Right ventricle myocardium superior (tissue), 1 donor: Measurements from ENCODE around the gene MBP. TPM values are rescaled to one million over a fixed set of nuclear protein-coding genes. Genes with fewer than 3 reads are reported as not detected.
A peak's percentile ranks its signal among the peaks of the same experiment; 100 is the strongest.
"Not testable (repeated sequence)": the region's sequence is repeated elsewhere in the genome, so short reads cannot be mapped to it uniquely, and the experiment has no call there.

Experiments
- ATAC-seq: fragments of 200-7000 bp; cut with Tn5 transposase; one replicate; pipeline ENCODE4 v1.9.1; 2020; ENCODE audit warnings: mild to moderate bottlenecking; ENCODE audit not compliant: poor library complexity
- DNase-seq: peaks from one replicate; pipeline ENCODE4 v3.0.0-alpha.2; 2020
- intact Hi-C: fragments of 100-400 bp; cut with DNase I; formaldehyde crosslinking; loops from one replicate; pipeline ENCODE4 v1.11.2; 2022
- total RNA-seq: library from RNA; stranded (reverse); fragmentation: NEBNext Ultra II Directional; extraction: Animal tissue kit (Norgen Biotek cat#: 25700); gene quantifications from one replicate; pipeline ENCODE4 v1.2.1, GENCODE V29; 2021
- donor health status: DM: no; HTN: yes; CAD: no; lungs with severe emphysema.

Gene MBP
- total RNA-seq, 1 donor from 2014 or later = 29.9 TPM

DNA sequence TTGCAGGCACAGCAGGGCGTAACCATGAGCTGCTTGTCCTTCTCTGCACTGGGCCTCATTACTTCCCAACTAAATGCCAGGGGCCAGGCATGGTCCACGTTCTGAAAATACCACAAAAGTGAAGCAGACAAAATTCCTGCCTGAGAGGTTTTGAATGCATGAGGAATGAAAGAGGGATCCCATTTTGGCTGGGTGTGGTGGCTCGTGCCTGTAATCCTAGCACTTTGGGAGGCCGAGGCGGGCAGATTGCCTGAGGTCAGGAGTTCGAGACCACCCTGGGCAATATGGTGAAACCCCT, 139.5 kb downstream of the MBP start:
- ATAC-seq (no peak), DNase-seq (no peak)
- intact Hi-C loops = no loop called here

DNA sequence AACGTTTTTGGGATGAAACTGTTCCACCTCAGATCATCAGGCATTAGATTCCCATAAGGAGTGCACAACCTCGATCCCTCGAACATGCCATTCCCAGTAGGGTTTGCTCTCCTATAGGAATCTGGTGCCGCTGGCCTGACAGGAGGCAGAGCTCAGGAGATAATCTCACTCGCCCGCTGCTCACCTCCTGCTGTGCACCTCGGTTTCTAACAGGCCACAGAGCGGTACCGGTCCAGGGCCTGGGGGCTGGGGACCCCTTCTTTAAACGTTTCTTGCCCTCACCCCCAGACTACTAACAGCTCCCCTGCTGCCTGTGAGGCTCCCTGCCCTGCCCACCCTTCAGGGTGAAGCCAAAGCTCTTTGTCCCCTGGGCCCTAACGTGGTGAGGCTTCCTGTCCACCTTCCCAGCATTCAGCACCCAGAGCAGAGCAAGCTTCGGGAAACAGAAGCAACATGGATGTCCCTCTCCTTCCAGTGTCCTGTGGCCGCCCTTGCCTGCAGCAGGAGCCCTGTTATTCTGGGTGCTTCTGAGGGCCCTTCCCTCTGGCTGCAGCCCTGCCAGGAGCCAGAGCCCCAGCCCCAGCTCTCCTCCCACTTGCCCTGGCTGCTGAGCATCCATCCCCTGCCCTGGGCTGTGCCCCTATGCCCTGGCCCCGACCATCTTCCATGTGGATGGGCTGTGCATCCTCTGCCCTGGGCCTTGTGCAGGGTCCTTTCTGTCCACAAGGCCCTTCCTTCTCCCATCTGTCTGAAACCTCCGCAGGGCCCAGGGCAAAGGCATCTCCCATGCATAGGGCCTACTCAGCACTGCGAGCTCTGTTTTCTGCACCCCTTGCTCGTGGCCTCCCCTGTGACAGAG, 140.1 kb downstream of the MBP start:
- intact Hi-C loops = no loop called here
- ATAC-seq (no peak), DNase-seq (no peak)

DNA sequence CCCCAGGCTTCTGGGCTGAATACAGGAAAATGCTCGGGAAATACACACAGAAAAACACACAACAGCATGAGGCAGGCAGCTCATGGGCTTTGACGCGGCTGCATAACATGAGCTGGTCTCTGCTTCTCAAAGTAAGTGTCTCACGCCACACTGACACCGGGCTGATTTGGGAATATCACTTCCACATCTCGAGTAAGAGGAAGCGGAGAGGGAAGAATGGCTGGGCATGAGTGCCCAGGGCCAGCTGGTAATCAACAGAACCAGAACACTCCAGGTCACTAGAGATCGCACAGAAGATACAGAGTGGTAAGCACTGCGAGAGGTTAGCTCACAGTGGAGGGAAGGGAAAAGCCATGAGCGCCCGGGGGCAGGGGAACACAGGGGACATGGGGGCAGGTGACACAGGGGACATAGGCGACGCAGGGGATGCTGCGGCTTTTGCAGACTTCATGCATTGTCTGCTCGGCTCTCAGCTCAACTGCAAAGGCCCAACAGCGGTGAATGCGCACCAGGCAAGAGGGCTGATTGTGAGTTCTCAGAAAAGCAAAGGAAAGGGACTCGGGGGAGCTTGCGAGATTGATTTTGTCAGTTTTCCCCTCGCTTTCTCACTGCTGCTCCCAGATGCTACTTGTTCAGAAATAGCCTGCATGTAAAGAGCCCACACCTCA, 141.4 kb downstream of the MBP start:
- intact Hi-C loops = no loop called here
- ATAC-seq (peak; percentile 44), DNase-seq (no peak)

DNA sequence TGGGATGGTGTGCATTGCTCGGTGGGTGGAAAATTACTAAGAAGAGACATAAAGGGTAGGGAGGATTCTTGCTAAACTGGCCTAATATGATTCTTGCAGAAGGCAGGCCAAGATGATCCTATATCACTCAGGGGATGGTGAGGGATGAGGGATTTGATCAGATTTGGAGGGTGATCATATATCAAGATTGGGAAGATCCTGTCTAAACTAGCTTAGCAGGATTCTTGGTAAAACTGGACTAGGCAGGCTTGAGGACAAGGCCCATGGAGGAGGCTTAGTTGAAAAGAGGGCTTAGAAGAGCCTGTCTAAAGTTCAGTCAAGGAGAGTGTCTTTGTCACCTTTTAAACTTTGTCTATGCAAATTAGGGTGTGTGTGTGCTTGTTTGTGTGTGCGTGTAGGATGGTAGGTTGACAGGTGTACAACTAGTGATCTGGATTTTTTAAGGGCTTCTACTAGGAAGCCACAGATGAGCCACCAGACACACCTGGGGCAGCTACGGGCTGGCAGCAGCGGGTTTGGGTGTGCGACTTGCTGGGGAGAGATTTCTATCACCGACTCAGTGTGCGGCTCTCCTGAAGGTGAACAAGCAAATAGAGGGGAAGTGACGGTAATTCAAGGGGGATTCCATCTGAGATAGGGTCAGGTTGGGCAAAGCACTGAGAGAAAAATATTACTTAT, 142.1 kb downstream of the MBP start:
- DNase-seq, ATAC-seq, intact Hi-C loops: not testable (repeated sequence)

DNA sequence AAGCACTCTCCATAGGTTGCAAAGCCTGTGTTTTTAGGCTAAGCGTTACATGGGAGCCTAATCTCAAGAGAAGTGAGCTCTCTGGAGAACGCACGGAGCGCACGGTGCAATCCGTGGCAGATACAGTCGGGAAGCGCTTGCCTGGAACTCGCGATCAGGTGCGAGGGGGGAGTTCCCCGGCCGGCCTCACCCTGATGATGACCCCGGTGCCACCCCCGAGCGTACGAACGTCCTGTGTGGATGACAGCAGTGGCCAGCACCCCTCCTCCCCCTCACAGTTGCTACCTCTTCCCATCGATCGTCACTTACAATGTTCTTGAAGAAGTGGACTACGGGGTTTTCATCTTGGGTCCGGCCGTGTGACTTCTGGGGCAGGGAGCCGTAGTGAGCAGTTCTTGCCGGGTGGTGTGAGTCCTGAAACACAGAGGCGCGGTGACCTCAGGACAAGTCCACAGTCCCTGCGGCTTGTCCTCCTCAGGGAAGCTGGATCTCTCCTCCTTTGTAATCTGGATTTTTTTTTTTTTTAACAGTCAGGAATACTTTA, 142.9 kb downstream of the MBP start:
- DNase-seq = no peak
- intact Hi-C loops = no loop called here
- ATAC-seq = no peak

DNA sequence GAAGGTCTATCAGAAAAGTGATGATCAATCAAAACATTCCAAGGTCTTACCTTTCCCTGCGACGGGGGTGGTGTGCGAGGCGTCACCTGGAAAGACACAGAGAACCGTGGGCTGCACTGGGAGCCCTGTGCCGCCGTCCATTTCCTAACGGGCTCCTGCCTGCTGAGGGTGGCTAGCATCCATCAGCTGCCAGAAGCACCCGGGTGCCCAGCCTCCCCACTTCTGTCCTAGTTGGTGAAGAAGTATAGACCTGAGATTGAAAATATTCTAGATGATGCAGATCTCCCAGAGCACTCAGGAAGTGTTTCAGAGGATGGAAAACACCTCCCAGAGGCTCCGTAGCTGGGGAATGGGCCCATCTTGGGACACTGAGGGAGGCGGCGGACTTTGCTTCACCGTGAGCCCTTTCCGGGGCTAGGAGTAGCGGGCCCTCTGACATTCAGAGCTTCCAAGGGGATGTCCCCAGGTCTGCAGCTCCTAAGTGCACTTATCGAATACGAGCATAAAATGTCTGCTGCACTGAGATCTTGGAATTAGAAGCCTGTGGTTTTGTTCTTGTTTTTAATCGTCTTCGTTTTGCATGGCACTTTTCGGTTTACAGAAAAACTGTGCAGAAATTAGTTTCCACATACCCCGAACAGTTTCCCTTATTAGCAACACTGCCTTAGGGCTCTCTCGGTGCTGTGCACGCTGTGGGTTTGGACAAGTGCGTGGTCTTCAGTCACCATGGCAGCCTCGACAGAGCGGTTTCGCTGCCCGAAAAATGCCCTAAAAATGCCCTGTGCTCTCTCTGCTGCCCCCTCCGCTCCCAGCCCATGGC, 143.5 kb downstream of the MBP start:
- DNase-seq (no peak), ATAC-seq (no peak)
- intact Hi-C loops = no loop called here

DNA sequence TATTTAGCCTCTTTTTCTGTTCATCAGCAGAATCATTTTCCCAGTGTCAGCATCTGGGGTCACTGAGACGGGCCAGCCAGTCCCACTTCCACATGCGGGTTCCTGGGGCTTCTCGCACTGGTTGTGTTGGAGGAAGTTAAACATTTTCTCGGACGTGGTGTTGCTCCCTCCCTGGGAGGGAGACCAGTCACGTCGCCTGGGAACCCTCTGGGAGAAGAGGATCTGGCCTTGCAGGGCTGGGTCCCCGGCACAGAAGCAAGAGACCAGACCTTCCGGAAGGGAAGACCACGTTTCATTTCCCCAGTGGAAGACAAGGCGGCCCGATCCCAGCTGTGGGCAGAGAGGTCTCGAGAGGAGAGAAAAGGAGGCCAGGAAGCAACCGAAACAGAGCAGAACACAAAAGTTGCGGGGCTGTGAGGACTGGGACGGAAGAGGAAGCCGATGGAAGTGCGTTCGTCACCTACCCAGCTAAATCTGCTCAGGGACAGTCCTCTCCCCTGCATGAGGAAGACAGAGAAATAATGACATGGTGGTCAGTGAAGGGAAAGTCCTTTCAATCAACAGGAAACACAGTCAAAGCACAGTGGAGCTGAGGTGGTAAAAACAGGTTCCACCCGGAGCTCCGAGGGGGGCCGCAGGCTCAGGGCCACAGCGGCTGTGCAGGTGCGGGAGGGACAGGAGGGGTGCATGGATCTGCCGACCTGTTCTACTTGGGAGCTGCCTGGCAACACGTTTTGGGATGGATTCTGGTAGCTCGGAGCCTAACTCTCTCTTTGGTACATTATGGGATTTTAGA, 144.4 kb downstream of the MBP start:
- peak; percentile 72 for DNase-seq
- ATAC-seq = peak; percentile 54
- intact Hi-C loops = no loop called here

DNA sequence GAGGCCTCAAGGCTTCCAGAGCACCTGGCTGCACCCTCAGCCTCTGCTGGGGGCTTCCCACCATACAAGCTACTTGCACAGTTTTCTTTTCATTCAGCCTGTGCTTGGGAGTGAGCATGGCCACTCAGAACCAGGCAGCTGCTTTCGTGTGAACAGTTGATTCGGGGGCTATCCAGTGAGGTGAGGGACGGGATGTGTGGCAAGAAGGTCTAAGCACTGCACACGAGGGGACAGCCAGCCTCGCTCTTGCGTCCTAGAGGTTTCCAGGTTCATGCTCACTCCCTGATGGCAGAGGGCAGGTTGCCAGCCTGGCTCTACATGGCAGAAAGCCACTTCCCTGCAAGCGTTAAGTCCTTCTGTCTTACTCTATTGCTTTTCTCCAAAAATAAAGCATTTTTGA, 146.2 kb downstream of the MBP start:
- DNase-seq (no peak), ATAC-seq (no peak)
- intact Hi-C loops = no loop called here

DNA sequence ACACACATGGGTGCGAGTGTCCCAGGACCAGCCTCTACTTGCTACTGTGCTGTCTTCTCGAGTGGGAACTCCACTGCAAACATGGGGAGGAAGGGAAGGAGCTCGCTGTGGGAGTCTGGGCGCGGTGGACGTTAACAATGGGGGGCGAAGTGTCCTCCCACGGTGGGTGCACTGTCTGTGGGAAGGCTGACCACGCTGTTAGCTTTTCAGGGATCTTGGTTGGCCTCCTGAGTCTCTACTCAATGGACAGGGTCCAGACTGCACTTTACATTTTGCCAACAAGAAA, 146.7 kb downstream of the MBP start:
- intact Hi-C loops = no loop called here
- ATAC-seq (no peak), DNase-seq (no peak)

DNA sequence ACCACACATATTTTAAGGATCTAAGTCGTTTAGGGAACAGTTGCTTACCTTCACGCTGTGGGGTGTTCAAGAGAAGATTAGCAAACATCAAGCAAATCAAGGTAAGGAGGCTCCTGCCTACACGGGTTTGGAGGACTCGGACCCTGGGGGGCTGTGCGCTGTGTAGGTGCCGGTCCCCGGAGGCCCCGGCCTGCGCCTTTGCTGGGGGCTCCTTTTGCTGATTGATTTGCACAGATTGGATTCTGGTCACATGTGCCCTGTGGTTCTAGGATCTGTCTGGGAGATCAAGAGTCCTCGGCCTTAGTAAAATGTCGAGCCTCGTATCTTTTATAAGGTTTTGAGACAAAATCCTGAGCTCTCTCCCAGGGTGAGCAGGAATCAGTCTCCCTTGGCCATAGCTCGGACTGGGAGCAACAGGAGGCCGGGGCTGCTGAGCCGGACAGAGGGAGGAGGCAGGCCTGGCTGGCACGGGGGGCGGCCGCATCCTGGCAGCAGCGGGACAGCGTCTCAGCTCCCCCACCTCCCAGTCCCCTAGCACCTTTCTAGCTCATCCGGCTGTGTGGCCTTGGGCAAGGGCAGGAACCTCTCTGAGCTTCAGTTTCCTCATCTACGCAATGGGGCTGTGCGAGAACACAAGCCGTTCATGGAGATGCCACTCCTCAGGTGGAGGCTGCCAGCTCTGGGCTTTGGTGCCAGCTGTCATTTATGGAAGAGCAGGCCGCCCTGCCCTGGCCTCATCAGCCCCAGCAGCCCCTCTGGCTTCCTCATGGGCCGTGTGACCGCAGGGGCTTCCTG, 147.2 kb downstream of the MBP start:
- no peak for ATAC-seq
- DNase-seq = no peak
- intact Hi-C loops = no loop called here

DNA sequence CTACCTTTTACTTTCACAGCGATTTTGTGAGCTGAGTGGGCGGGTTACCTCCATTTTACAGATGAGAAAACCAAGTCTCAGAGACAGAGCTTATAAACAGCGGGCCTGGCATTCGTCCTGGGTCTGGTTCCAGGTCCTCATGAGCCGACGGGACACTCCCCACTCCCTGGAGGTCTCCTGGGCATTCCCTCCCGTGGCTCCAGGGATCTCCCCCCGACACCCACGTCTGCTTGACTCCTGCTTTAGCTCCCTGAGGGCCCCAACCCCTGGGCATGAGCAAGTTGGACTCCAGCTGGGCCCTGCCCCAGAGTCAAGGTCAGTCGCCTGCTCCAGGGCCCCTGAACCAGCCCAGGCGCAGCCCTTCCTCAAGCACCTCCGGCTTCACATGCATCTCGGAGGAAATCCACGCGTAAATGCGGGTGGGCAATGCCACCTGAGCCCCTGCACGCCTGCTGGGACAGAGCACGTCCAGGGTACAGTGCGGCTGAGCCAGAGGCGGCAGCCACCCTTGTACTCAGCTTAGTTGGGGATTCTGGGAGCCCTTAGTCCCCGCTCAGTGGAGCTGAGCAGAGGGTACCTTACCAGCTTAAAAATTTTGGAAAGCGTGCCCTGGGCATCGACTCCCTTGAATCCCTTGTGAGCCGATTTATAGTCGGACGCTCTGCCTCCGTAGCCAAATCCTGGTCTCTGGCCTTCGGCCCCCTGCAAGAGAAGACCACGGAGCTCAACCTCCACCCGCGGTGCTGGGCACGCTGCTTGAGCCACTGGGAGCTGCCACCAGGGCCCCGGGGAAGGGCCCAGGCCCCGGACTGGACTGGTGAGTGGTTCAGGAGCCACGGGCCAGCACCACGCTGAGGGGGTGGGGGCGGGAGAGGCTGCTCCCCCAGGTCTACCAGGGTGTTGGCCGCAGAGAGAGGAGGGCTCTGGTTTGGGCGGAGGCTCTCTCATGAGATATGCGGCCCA, 148.1 kb downstream of the MBP start:
- intact Hi-C loops = no loop called here
- DNase-seq = no peak
- ATAC-seq = no peak

DNA sequence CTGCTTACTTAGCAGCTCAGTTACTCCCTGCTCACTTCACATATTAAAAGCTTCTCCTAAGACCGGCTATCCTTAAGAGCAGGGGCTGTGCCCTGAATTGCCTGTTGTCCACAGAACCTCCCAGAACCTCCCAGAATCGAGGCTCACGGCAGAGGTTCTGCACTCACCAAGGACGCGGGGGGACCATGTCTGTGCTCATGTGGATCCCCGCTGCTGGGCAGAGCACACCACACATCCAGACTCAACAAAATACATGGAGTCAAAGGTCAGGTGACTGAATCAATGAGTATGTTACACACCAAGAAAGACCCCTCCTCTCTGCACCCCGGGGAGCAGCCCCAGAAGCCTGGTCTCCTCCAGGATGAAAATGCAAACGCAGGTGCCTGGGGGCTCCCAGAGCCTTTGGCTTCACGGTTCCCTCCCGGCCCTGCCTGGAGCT, 149.0 kb downstream of the MBP start:
- intact Hi-C loops = loop anchor here (2.0 kb wide), 1 partner anchor 181 kb away; no protein-coding TSS in a partner anchor
- DNase-seq (no peak), ATAC-seq (no peak)

DNA sequence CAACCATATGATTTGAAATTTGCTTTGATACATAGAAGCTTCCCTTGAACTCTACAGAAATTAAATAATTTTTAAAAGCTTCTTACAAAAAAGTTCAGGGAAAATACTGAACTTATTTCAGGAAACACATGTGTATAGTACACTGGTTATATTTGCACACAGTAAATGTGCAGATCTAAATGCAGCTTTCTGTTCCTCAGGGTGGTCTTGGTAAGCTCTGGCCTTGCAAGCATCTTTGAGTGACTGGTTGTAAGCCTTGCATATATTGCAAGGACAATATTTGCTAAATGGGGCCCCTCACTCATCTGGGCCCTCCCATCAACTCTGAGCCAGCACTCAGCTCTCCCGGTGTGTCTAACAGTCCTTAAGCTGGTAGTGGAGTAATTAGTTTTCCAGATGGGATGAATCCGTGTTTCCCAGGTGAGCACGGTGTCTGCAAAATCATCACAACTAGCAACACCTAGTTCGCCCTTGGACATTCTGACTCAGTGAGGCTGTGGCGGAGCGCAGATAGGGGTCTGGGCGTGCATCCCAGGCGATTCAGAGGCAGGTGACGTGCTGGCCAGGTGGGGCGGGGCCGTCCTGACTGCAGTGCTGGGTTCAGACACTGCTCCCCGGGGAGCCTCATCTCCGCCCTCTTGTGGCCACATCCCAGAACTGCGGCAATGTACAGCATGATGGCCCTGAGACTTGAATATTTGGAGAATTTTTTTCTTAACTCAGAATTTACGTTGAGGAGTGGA, 149.6 kb downstream of the MBP start:
- DNase-seq (peak; percentile 90), ATAC-seq (peak; percentile 87)
- intact Hi-C loops = loop anchor here (2.0 kb wide), 1 partner anchor 180 kb away; no protein-coding TSS in a partner anchor

DNA sequence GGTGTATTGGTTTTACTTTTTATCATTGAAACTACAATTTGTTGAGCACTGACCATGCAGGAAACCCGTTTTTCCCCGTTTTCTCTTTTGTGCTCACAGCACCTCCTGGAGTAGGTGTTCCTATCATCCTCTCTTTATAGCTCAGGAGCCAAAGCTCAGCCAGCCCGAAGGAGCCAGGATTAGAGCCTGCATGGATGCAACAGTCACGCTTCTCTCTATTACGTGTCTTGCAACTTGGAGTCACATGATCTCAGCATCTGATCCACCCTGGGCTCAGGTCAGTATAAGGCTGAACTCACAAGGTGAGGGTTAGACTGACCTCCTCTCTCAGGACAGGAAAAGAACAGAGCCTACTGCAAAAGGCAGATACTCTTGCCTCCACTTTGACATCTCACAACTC, 150.5 kb downstream of the MBP start:
- intact Hi-C loops = loop anchor here (2.0 kb wide), 1 partner anchor 179 kb away; no protein-coding TSS in a partner anchor
- ATAC-seq (no peak), DNase-seq (no peak)

DNA sequence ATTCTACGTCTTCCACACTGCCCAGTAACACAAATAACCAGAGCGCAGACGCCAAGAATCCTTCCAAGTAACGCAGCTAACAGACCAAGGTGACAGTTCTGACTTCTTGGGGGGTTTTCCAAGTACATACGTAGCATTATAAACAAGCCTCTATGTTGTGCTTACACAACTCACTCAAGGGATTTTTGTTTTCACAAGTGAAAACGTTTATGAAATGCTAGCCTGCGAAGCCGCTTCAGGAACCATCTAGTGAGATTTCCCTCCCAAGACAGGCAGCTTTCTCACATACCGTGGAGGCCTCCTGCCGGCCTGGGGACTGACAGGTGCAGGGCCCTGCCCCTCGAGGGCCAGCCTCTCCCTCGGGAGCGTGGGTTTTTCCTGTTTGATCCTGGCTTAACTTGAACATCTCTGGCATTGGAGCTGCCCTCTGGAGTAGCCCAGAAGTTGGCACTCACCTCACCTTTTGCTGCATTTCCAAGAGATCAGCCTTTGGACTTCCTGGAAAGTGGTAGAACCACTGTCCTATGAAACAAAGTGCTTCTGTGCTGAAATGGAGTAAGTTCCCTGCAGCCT, 151.1 kb downstream of the MBP start:
- ATAC-seq (no peak), DNase-seq (no peak)
- intact Hi-C loops = no loop called here
